GM23338 (cell line): ENCODE results near the gene RAB33A.

ENCODE experiments used
- CTCF ChIP-seq, 2 experiments: fragments of 200-600 bp in 1 of 2; sonication (generic) in 1 of 2; conservative IDR thresholded peaks; 2 replicates each; pipeline versions ENCODE4 v1.5.1 to v1.6.1; 2016 to 2017; ENCODE audit warnings: antibody characterized with exemption in 2 of 2, low read depth in 2 of 2, mild to moderate bottlenecking in 2 of 2, moderate library complexity in 1 of 2
- POLR2AphosphoS5 ChIP-seq: IDR thresholded peaks from 2 replicates; pipeline ENCODE4 v1.6.1; 2016; ENCODE audit warnings: antibody characterized with exemption, low read depth
- TF ChIP-seq, protein P1 (sequence below): IDR thresholded peaks from one replicate; pipeline ENCODE4 v1.6.1; 2018; ENCODE audit warnings: antibody characterized with exemption; ENCODE audit not compliant: unreplicated experiment

GRCh38 chrX:130213376-130213775 is 41.6 kb downstream of the RAB33A start:
- TF ChIP-seq CTCF (conservative IDR thresholded peaks at IDR 0.05; ENCODE audit: low read depth in 2 of 2) (no peak), POLR2AphosphoS5 (no peak)
- TF ChIP-seq, protein P1, sequence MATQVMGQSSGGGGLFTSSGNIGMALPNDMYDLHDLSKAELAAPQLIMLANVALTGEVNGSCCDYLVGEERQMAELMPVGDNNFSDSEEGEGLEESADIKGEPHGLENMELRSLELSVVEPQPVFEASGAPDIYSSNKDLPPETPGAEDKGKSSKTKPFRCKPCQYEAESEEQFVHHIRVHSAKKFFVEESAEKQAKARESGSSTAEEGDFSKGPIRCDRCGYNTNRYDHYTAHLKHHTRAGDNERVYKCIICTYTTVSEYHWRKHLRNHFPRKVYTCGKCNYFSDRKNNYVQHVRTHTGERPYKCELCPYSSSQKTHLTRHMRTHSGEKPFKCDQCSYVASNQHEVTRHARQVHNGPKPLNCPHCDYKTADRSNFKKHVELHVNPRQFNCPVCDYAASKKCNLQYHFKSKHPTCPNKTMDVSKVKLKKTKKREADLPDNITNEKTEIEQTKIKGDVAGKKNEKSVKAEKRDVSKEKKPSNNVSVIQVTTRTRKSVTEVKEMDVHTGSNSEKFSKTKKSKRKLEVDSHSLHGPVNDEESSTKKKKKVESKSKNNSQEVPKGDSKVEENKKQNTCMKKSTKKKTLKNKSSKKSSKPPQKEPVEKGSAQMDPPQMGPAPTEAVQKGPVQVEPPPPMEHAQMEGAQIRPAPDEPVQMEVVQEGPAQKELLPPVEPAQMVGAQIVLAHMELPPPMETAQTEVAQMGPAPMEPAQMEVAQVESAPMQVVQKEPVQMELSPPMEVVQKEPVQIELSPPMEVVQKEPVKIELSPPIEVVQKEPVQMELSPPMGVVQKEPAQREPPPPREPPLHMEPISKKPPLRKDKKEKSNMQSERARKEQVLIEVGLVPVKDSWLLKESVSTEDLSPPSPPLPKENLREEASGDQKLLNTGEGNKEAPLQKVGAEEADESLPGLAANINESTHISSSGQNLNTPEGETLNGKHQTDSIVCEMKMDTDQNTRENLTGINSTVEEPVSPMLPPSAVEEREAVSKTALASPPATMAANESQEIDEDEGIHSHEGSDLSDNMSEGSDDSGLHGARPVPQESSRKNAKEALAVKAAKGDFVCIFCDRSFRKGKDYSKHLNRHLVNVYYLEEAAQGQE: no peak
